Renal cortex interstitium (tissue), 15 donors: ENCODE data around the gene MYL7. TPM values are rescaled to one million over a fixed set of nuclear protein-coding genes. Genes with fewer than 3 reads are reported as not detected.
"Not testable (repeated sequence)": the region's sequence is repeated elsewhere in the genome, so short reads cannot be mapped to it uniquely, and the experiment has no call there.

Experiments used
- DNase-seq, 11 donors: peaks; one replicate each; pipeline ENCODE4 v3.0.0-alpha.2; 2013; ENCODE audit warnings: low read depth in 9 of 11, low spot score in 4 of 11; ENCODE audit errors: extremely low read depth in 1 of 11
- long read RNA-seq, 16 experiments: transcript quantifications; one replicate each; lab custom pipeline, GENCODE V29; 2026
- polyA plus RNA-seq, 3 donors: library from polyadenylated mRNA; unstranded; fragments of 120-200 nt; gene quantifications; one replicate each; pipeline ENCODE4 v1.2.1, GENCODE V29; 2013; ENCODE audit not compliant: insufficient read length in 3 of 3

Gene MYL7
- under 1 TPM; 0.59 to 0.77 (median 0.62) TPM for polyA plus RNA-seq
- long read RNA-seq, donor 1 = 0 reads
- long read RNA-seq, donor 2 = 0 reads
- long read RNA-seq, donor 3, partial matches to known transcripts = 0 of 1 reads
- long read RNA-seq, donor 3, other reads (novel, unspliced or antisense) = 0 of 1 reads
- long read RNA-seq, donor 4, partial matches to known transcripts = 0 of 1 reads
- long read RNA-seq, donor 4, other reads (novel, unspliced or antisense) = 0 of 1 reads
- long read RNA-seq, donor 5 = 0 reads
- long read RNA-seq, donor 6 = 0 reads
- long read RNA-seq, donor 7 = 0 reads
- long read RNA-seq, donor 8 = 0 reads
- long read RNA-seq, donor 9 = 0 reads
- long read RNA-seq, donor 10 = 0 reads
- long read RNA-seq, donor 11 = 0 reads
- long read RNA-seq, donor 12 = 0 reads
- long read RNA-seq, donor 13 = 0 reads
- long read RNA-seq, donor 14 = 0 reads
- long read RNA-seq, donor 15, transcript MYL7-201 (7 exons, 612 nt) = major isoform, 9 of 12 reads
- long read RNA-seq, donor 15, partial matches to known transcripts = 0 of 12 reads
- long read RNA-seq, donor 15, other reads (novel, unspliced or antisense) = 0 of 12 reads
- long read RNA-seq, donor 16 = 0 reads

GRCh38 chr7:44141221-44141850, at the start of gene MYL7:
Gene MYL7, minus strand, starts transcription at chr7:44141332. Its CDS starts 27 bp downstream, at chr7:44141305.
- DNase-seq = no peak

- no peak for DNase-seq
Observed at GRCh38 chr7:44189993-44190872, 49.1 kb upstream of the MYL7 start.

GRCh38 chr7:44189286-44189992, 48.3 kb upstream of the MYL7 start, which contains the start of gene GCK:
Gene GCK, minus strand, starts transcription at chr7:44189439. Its CDS starts 486 bp downstream, at chr7:44188953.
- peak in 9 of 11 donors; percentile 25 to 66 (median 52) for DNase-seq

- no peak for DNase-seq
Observed at GRCh38 chr7:44188480-44189225, 47.5 kb upstream of the MYL7 start.

- no peak for DNase-seq
Observed at GRCh38 chr7:44187636-44188416, 46.7 kb upstream of the MYL7 start.

GRCh38 chr7:44186736-44187135, 45.6 kb upstream of the MYL7 start:
- no peak for DNase-seq

GRCh38 chr7:44185729-44186128, 44.6 kb upstream of the MYL7 start:
- DNase-seq = no peak

- no peak for DNase-seq
Observed at GRCh38 chr7:44184873-44185446, 43.8 kb upstream of the MYL7 start.

GRCh38 chr7:44184206-44184872, 43.2 kb upstream of the MYL7 start:
- DNase-seq = no peak

- DNase-seq = no peak
Observed at GRCh38 chr7:44183386-44183785, 42.3 kb upstream of the MYL7 start.

- no peak for DNase-seq
Observed at GRCh38 chr7:44182827-44183226, 41.7 kb upstream of the MYL7 start.

- no peak for DNase-seq
Observed at GRCh38 chr7:44180631-44181030, 39.5 kb upstream of the MYL7 start.

GRCh38 chr7:44177570-44178131, 36.5 kb upstream of the MYL7 start:
- no peak for DNase-seq

GRCh38 chr7:44176486-44176885, 35.4 kb upstream of the MYL7 start:
- no peak for DNase-seq

GRCh38 chr7:44175730-44176129, 34.6 kb upstream of the MYL7 start:
- DNase-seq = no peak

GRCh38 chr7:44174694-44174948, 33.5 kb upstream of the MYL7 start:
- not testable (repeated sequence) for DNase-seq
